Adipose tissue (tissue), 3 donors: Measurements from ENCODE around the gene MPV17L2. TPM values are rescaled to one million over a fixed set of nuclear protein-coding genes. Genes with fewer than 3 reads are reported as not detected.
"Not testable (repeated sequence)": the region's sequence is repeated elsewhere in the genome, so short reads cannot be mapped to it uniquely, and the experiment has no call there.

ENCODE experiments used
- H3K27ac ChIP-seq: one replicate; pipeline ENCODE4 v1.5.1; 2013; ENCODE audit warnings: low read depth, low read length
- WGBS, 3 donors: extraction: QIAGEN DNeasy Blood & Tissue Kit; methylation state at CpG; one replicate each; pipeline ENCODE4 v1.1.7; 2013; 5-methylcytosine and 5-hydroxymethylcytosine counted together
- polyA plus RNA-seq, 3 donors: library from polyadenylated mRNA; stranded (reverse); fragments of 200-250 nt; gene quantifications; one replicate each; pipeline ENCODE4 v1.2.3, GENCODE V29; 2013
- donor health status: healthy with polysubstance abuse.
- donor health status: Bipolar disorder and iron deficiency.
- donor health status: healthy.

MPV17L2 gene
- polyA plus RNA-seq, 3 donors = 8.0 to 14.6 (median 10.6) TPM

DNA sequence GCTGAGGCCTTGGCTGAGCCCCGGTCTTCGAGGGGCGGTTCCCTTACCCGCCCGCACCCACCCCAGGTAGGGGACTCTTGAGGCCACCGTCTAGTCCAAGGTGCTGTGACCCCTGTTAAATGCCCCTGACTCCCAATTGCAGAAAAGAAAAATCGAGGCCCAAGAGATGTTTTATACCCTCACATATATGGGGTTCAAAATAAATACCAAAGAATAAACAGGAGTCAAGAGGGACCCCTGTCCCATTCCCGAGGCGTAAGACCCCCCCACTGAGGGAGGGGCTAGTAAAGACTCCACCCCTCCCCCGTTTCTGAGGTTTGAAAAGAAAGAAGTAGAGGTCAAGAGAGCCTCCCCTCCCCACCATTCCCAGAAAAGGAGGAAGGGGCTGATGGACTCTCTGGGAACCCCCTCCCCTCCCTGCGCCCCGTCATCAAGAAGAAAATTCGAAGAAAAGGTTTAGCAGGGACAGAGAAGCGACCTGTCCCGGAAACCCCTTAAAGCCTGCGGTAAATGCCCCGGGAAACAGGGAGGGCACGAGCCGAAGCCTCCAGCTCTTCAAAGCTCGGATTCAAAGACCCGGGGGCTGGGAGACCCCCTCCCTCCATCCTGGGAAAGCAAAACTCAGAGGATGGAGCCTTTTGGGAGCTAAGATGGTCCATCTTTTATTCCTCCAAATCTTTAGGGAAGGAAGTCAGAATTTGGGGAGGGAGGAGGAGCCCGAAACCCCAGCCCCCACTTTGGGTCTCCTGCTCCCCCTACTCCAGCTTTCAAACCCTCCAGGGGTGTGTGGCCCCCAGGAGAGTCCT is 11.6 kb downstream of the MPV17L2 start:
- H3K27ac ChIP-seq = peak overlapping the region; percentile 65
- WGBS, 3 donors = 0 to 1% (median 0%) methylated on average over 22 of the region's 22 CpGs

DNA sequence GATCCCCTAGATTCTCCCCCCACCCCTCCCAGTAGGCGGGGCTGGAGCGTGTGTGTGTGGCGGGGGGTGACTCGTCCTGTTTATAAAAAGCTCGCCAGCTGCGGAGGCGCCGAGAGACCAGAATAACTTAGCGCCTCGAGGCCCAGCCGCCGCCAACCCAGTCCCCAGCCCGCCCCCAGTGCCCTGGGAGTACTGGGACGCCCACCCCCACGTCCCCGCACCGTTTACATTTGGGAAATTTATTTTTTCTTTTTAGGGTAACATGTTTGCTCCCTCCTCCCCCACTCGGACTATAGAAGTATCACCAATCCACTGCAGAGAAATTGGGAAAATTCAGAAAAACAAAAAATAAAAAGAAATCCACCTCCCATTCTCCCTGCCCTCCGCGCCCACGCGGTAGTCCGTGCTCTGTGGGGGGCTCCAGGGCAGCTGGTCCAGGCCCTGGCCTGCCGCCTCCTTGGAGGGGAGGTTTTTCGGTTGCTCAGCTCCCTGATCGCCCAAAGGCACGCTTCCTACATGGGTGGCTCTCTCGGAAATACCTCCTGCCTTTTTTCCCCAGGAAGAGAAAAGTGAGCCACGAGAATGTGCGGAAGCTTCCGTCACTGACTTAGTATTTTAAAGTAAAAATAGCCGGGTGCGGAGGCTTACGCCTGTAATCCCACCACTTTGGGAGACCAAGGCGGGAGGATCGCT is 12.3 kb downstream of the MPV17L2 start:
- 19 to 35% (median 19%) methylated on average over 35 to 36 of the region's 36 CpGs for WGBS, 3 donors
- H3K27ac ChIP-seq = no peak overlapping the region

DNA sequence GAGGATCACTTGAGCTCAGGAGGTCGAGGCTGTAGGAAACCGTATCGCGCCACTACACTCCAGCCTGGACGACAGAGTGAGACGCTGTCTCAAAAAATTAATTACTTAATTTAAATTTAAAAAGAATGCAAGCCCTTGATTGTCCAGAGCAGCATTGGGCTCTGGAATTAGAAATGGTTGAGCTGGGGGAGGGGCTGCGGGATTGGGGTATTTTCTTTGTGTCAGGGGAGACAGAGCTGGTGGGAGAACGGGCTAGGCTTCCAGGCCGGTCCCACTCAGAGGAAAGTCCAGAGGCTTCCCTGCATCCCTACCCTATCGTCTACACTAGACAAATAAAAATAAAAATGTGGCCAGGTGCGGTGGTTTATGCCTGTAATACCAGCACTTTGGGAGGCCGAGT is 13.0 kb downstream of the MPV17L2 start:
- WGBS, 3 donors = 84 to 88% (median 86%) methylated on average over 12 of the region's 12 CpGs
- H3K27ac ChIP-seq = no peak overlapping the region

DNA sequence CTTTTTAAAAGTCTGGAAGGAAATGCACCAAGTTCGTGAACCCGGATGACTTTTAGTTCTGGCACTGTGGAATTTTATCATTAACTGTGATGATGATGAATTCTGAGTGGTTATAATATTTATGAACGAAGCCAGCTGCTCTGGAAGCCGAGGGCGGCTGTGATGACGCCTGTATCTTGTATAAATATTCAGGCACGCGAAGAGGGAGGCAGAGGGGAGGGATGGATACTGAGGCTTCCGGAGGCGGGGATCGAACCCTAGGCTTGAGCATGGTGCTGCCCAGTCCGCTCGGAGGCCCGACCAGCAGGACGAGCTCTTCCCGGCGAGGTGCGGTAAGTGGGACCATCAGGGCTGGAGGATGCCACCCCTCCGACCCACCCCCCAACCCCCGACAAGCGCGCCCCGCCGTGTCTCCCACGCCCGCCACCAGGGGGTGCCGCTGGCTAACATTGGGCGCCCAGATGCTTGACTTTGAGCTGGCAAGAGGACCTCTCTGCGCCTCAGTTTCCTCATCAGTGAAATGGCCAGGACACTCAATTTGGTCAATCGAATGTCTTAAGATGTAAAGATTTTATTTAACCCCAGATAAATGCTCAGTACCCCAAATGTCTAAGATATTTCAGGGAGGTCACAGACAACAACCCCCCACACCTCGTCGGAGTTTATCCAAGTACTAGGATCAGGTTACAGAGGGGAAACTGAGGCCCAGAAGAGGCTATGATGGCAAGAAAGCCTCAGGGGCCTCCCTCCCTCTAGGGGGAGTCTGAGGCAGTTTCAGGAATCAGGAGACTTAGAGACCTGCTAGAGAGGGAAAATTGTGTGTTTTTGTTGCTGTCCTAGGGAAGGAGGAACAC is 15.3 kb downstream of the MPV17L2 start:
- H3K27ac ChIP-seq = no peak overlapping the region
- WGBS, 3 donors = 14 to 20% (median 17%) methylated on average over 32 of the region's 32 CpGs

DNA sequence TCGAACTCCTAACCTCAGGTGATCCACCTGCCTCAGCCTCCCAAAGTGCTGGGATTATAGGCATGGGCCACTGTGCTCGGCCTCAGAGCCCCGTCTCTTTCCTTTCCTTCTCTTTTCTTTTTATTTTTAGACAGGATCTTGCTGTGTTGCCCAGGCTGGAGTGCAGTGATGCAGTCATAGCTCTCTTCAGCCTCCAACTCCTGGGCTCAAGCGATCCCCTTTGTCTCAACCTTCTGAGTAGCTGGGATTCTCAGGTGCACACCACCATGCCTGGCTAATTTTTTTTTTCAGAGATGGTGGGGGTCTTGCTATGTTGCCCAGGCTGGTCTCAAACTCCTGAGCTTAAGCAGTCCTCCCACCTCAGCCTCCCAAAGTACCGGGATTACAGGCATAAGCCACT is 16.9 kb downstream of the MPV17L2 start:
- not testable (repeated sequence) for H3K27ac ChIP-seq
- WGBS, 3 donors = 76 to 87% (median 84%) methylated on average over 4 to 5 of the region's 5 CpGs

DNA sequence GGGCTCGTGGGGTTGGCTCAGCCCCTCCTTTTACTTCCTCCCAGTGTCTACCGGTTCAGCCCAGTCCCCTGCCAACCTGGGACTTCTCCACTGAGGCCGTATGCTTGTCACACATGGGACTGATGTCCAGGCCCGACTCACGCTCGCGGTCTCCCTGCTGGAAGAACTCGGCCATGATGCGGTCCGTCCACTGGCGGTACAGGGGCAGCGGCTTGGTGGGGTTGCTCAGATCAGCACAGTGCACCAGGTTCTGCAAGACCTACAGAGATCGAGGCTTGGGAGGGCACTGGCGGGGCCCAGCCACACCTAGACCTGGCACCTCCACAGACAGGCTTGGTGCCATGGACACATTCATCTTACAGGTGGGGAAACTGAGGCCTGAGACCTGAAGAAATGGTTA is 18.7 kb downstream of the MPV17L2 start:
- WGBS, 3 donors = 78 to 82% (median 81%) methylated on average over 14 of the region's 14 CpGs
- H3K27ac ChIP-seq = no peak overlapping the region

DNA sequence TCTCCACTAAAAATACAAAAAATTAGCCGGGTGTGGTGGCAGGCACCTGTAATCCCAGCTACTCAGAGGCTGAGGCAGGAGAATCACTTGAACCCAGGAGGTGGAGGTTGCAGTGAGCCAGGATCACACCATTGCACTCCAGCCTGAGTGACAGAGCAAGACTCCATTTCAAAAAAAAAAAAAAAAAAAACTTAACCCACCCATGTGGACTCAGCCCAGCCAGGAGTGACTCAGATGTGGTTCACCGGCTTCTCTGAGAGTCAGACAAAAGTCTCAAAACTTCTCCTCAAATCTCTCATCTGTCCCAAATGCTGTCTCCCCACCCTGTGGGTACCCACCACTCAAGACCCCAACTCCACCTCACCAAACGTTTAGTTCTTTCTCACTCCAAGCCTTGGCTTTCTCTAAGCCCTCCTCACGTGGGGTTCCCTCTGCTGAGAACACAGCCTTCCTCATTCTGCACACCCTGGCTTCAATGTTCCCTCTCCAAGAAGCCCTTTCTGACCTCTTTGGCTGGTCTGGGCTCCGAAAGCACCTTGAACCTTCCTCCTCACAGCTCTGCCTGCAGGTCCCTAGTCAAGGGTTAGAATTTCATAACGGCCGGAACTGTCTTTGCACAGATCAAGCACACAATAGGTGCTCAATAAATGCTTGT is 21.9 kb downstream of the MPV17L2 start:
- 67 to 68% (median 68%) methylated on average over 7 of the region's 7 CpGs for WGBS, 3 donors
- H3K27ac ChIP-seq = no peak overlapping the region

DNA sequence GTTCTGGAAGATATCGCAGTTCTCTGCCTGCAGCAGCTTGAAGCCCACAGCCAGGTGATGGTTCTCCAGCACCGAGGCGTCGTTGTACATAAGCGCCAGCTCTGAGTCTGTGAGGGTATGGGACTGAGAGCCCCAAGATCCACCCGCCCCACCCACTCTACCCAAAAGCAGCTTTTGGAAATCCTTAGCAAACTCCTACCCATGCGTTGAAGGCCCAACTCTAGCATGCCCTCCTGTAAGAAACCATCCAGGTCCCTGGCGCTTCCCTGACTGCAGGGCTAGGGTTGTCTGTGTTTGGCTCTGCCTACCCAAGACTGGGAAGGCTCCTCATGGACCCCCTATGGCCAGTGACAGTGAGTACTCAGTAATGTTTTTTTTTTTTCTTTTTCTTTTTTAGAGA is 23.8 kb downstream of the MPV17L2 start:
- 92 to 95% (median 95%) methylated on average over 8 of the region's 8 CpGs for WGBS, 3 donors
- no peak overlapping the region for H3K27ac ChIP-seq

DNA sequence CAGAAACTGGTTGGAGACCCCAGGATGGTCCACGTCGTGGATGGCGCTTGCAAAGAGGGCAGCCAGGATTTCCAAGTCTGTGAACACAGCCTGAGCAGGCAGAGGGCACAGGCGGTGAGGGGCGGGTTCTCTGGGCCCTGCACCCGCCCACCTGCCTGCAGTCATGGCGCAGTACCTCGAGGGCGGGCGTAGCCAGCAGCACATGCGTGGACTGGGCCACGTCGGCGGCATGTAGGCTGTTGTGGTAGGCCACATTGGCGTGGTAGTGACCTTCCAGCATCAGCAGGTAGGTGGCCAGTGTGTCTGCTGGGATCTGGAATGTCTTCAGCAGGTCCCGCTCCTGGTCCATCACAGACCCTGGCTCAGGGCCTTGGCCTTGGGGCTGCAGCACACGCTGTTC is 25.1 kb downstream of the MPV17L2 start:
- H3K27ac ChIP-seq = no peak overlapping the region
- WGBS, 3 donors = 85 to 89% (median 87%) methylated on average over 17 of the region's 17 CpGs

DNA sequence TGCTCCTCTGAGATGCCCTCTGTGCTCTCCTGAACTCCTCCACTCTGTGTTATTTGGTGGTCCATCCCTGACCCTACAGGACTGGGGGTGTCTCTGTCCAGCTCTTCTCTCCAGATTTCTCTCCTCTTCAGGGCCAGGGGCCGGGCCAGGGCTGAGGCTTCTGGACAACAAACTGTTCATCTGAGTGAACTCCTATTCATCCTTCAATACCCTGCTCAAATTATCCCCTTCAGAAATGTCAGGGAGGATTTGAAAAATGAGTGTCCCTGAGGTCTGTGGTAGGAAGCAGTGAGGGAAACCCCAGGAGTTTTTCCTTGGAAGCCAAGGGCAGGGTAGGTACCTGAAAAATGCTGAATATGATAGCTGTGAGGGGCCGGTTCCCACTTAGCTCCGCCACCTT is 25.6 kb downstream of the MPV17L2 start:
- 83 to 94% (median 89%) methylated on average over 3 of the region's 3 CpGs for WGBS, 3 donors
- no peak overlapping the region for H3K27ac ChIP-seq

DNA sequence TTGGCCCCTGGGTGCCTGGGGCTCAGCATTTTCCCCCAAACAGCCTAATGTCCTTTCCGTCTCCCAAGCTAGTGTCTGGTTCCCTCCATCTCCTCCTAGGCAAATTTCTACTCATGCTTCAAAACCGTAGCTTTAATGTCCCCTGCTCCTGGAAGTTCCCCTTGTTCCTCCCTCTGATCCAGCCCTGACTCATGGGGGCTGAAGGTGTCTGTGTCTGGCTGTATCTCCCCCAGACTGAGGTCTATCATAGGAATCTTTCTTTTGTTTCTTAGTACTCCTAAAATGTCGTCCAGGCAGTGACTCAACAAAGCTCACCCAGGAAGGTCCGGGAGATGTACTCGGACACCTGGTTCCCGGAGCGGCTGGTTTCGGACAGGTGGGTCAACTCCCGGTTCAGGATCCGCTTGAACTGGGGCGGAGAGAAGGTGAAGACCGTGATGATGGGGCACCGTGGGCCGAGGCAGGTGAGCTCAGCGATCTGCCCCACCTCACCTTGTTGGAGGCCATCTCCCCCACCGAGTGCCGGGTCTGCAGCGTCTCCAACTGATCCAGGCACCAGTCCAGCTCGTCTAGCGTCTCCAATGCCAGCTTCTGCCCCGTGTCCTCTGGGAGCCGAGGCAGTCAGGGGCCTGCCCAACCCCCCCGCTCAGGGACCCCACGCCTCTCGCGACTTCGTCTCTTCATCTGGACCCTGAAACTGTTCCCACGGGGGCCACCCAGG is 27.1 kb downstream of the MPV17L2 start:
- H3K27ac ChIP-seq = no peak overlapping the region
- 53 to 68% (median 65%) methylated on average over 28 of the region's 28 CpGs for WGBS, 3 donors

DNA sequence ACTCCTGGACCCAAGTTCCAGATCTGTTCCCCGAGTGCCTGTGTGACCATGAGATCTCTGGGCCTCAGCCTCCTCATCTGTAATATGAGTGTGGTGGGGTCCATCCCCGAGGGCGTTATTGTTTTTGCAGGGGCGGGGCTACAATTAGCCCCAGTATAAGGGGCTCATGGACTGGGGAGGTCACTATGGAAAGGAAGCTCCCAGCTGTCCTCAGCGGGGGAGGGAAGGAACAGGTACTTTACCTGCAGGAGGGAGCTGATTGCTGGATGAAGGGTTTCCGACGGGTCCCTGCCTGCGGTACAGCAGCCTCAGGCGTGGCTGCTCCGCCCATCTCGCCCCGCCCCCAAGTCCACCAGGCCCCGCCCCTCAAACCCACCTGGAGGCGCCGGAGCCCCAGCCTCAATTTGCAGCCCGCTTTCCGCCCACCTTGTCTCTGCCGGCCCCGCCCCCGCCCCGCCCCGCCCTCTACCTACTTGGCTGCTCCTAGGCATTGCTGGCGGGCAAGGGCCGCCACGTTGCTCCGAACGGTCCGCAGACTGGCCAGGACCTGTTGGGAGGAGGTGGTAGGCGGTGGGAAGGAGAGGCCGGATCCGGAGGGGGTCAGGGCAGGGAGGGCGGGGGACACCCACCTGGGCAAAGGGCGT is 27.7 kb downstream of the MPV17L2 start:
- no peak overlapping the region for H3K27ac ChIP-seq
- WGBS, 3 donors = 3 to 9% (median 7%) methylated on average over 30 to 33 of the region's 33 CpGs

DNA sequence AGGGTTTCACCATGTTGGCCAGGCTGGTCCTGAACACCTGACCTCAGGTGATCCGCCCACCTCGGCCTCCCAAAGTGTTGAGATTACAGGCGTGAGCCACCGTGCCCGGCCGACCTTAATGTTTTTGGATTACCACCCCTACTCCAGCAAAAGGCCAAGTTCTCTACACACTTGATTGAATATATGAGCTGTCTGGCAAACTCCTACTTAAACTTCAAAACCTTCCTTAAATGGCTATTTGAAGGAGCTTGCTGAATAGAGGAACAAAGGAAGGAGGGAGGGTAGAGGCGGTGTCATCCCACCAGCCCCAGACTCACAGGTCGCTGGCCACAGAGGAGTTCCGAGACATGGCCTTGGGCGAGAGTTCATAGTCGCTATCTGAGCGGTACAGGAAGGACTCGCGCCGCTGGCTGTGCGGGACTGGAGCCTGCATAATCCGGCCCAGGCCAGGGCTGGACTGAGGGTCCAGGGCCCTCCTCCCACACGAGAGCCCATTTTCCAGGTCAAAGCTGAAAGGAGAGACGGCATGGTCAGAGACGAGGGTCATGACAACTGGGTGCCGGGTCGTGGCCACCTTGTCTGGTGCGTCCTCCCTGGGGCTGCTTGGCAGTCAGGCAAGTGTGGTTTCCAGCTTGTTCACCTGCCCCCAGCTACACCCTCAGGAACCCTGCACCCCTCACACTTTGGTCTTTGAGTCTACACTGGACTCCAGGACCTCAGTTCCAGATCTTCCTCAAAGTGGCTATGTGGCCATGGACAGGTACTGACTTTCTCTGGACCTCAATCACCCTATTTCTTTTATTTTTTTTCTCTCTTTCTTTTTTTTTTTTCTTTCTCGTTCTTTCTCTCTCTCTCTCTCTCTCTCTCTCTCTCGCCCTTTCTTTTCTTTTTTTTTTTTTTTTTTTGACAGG is 29.1 kb downstream of the MPV17L2 start:
- WGBS, 3 donors = 81 to 83% (median 82%) methylated on average over 24 to 25 of the region's 25 CpGs
- H3K27ac ChIP-seq = no peak overlapping the region

DNA sequence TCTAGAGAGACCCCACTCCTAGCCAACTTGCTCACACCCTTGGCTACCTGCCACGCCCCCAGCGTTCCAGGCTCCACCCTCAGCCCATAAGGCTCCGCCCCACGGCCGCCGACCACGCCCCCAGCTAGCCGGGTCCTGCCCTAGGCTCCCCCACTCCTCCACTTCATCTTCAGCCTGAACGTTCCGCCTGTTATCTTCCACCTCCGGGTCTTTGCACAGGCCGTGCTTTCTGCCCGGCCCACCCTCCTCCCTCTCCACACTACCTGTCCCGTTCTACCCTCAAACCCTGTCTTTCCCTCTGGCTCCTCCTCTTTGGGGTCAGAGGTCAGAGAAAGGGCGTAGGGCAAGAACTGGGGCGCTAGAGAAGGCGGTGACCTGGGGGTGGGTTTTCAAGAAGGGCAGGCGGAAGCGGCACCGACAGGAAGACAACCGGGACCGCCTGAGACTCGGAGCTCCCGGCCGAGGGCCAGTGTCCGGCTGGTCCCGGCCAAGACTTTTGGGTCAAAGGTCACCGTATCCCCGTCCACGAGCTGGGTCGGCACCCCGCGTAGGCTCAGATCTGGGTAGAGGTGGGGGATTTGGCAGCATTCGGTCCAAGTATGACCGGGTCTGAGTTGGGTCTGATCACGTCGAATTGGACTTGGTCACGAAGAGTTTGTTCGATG is 31.0 kb downstream of the MPV17L2 start:
- no peak overlapping the region for H3K27ac ChIP-seq
- 4 to 7% (median 6%) methylated on average over 39 of the region's 39 CpGs for WGBS, 3 donors

DNA sequence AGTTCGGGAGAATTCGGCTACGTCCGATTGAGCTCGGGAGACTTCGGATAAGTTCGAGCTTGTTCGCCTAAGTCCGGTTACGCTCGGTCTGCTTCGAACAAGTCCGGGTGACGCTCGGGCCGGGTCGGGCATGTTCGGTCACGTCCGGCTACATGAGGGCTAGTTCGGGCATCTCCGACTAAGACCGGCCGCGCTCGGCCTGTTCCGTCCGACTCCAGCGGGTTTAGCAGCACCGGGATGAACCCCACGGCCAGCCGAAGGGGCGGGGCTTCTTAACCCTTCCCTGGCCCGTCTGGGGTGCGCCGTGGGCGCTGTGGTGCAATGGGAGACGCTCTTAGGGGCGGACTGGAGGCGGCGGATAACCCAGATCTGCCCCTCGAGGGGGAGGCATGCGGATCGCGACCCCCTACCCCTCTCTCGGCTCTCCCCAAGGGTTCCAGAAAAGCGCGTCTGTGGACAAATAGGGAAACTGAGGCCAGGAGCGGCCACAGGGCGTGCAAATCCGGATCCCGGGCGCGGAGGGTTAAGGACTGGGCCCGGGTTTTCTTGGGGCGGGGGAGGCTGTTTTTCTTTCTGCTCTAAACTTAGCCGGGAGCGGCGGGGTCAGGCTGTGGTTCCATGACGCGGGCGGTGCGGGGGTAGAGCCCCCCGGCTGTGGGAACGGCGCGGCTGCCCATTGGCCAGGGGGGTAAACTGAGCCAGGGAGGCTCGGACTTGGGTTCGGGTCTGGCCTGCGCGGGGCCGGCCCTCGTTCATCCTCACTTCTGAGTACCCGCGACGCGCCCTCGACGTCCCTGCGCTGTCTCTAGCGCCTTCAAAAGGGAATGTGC is 31.7 kb downstream of the MPV17L2 start:
- WGBS, 3 donors = 1 to 2% (median 1%) methylated on average over 79 to 81 of the region's 81 CpGs
- no peak overlapping the region for H3K27ac ChIP-seq
